Astrocyte (in vitro differentiated cells and primary cell): ENCODE results near the gene TMEM198. TPM values are rescaled to one million over a fixed set of nuclear protein-coding genes. Genes with fewer than 3 reads are reported as not detected.

ENCODE experiments used
- DNase-seq: peaks from one replicate; pipeline ENCODE4 v3.0.0-alpha.2; 2010; ENCODE audit warnings: low read depth
- FAIRE-seq: peaks from 2 replicates; lab custom pipeline; 2011; peaks lifted over from hg19 to GRCh38; lab: Jason Lieb, UNC
- H2AFZ ChIP-seq: 2 replicates; pipeline ENCODE4 v1.6.0; 2012; ENCODE audit warnings: low read depth, low read length, inconsistent platforms
- H3K27ac ChIP-seq: 2 replicates; pipeline ENCODE4 v1.5.1; 2011; ENCODE audit warnings: low read depth, low read length, inconsistent platforms
- H3K27me3 ChIP-seq: 2 replicates; pipeline ENCODE4 v1.6.0; 2011; ENCODE audit warnings: low read length, inconsistent platforms; ENCODE audit not compliant: insufficient read depth
- H3K36me3 ChIP-seq: 2 replicates; pipeline ENCODE4 v1.5.1; 2011; ENCODE audit warnings: low read length, inconsistent platforms; ENCODE audit not compliant: insufficient read depth
- H3K4me1 ChIP-seq: 2 replicates; pipeline ENCODE4 v1.5.1; 2011; ENCODE audit warnings: low read length, inconsistent platforms; ENCODE audit not compliant: insufficient read depth
- H3K4me2 ChIP-seq: 2 replicates; pipeline ENCODE4 v1.6.0; 2012; ENCODE audit warnings: low read length, inconsistent platforms
- H3K4me3 ChIP-seq: 2 replicates; pipeline ENCODE4 v1.5.1; 2011; ENCODE audit warnings: low read depth, mild to moderate bottlenecking, low read length, inconsistent platforms; ENCODE audit not compliant: insufficient read depth
- H3K79me2 ChIP-seq: 2 replicates; pipeline ENCODE4 v1.6.0; 2012; ENCODE audit warnings: mild to moderate bottlenecking, low read length, inconsistent platforms; ENCODE audit not compliant: insufficient read depth
- H3K9ac ChIP-seq: 2 replicates; pipeline ENCODE4 v1.6.0; 2012; ENCODE audit warnings: mild to moderate bottlenecking, low read length, inconsistent platforms
- H3K9me3 ChIP-seq: 2 replicates; pipeline ENCODE4 v1.5.1; 2012; ENCODE audit warnings: low read depth, mild to moderate bottlenecking, low read length, inconsistent platforms; ENCODE audit not compliant: insufficient read depth
- H4K20me1 ChIP-seq: 2 replicates; pipeline ENCODE4 v1.6.0; 2012; ENCODE audit warnings: low read length, inconsistent platforms; ENCODE audit not compliant: insufficient read depth
- H3K27ac Mint-ChIP-seq: one replicate; pipeline ENCODE4 v1.8.0; 2021; ENCODE audit warnings: mild to moderate bottlenecking, mixed read lengths; ENCODE audit not compliant: unreplicated experiment
- H3K27me3 Mint-ChIP-seq: one replicate; pipeline ENCODE4 v1.8.0; 2021; ENCODE audit warnings: low read depth, mixed read lengths; ENCODE audit not compliant: unreplicated experiment
- H3K36me3 Mint-ChIP-seq: one replicate; pipeline ENCODE4 v1.8.0; 2021; ENCODE audit warnings: low read depth, mixed read lengths; ENCODE audit not compliant: unreplicated experiment
- H3K4me1 Mint-ChIP-seq: one replicate; pipeline ENCODE4 v1.8.0; 2021; ENCODE audit warnings: low read depth, mixed read lengths; ENCODE audit not compliant: unreplicated experiment
- H3K4me3 Mint-ChIP-seq: one replicate; pipeline ENCODE4 v1.8.0; 2021; ENCODE audit warnings: mild to moderate bottlenecking, moderate library complexity, mixed read lengths; ENCODE audit not compliant: unreplicated experiment
- H3K9me3 Mint-ChIP-seq: one replicate; pipeline ENCODE4 v1.8.0; 2021; ENCODE audit warnings: mild to moderate bottlenecking, mixed read lengths; ENCODE audit not compliant: unreplicated experiment
- CTCF ChIP-seq: IDR thresholded peaks from 2 replicates; pipeline ENCODE4 v1.5.1; 2011; ENCODE audit warnings: low read depth, mild to moderate bottlenecking, inconsistent platforms, low read length, moderate library complexity; ENCODE audit not compliant: insufficient read depth
- EZH2 ChIP-seq: IDR thresholded peaks from 2 replicates; pipeline ENCODE4 v1.6.1; 2012; ENCODE audit warnings: mild to moderate bottlenecking, low read length, inconsistent platforms; ENCODE audit not compliant: insufficient read depth
- total RNA-seq: library from RNA; stranded (reverse); gene quantifications from 2 replicates; pipeline ENCODE4 v1.2.1, GENCODE V29; 2021

Gene TMEM198
- total RNA-seq, 1 donor from 2014 or later = 3.8 TPM

- H3K4me3 Mint-ChIP-seq = peak overlapping the region; percentile 6
Measured at GRCh38 chr2:219573166-219573565, 29.3 kb downstream of the TMEM198 start.

GRCh38 chr2:219574484-219575311 is 30.9 kb downstream of the TMEM198 start:
- FAIRE-seq (no peak), DNase-seq (no peak)
- H3K36me3 Mint-ChIP-seq = no peaks in the 10 kb centered on the region
- Histone ChIP-seq H3K4me2 (no peak overlapping the region), H3K4me1 (peaks cover 22% of the 10 kb centered on the region), H4K20me1 (peaks cover 3% of the 10 kb centered on the region), H3K9ac (no peak overlapping the region), H3K79me2 (peaks cover 10% of the 10 kb centered on the region), H2AFZ (no peak overlapping the region), H3K9me3 (no peaks in the 10 kb centered on the region), H3K4me3 (no peak overlapping the region), H3K27me3 (peaks cover 11% of the 10 kb centered on the region), H3K27ac (no peak overlapping the region), H3K36me3 (peaks cover under 1% of the 10 kb centered on the region)
- no peaks in the 10 kb centered on the region for H3K27me3 Mint-ChIP-seq
- H3K27ac Mint-ChIP-seq = no peak overlapping the region
- H3K4me3 Mint-ChIP-seq = no peak overlapping the region
- peaks cover 17% of the 10 kb centered on the region for H3K4me1 Mint-ChIP-seq
- no peaks in the 10 kb centered on the region for H3K9me3 Mint-ChIP-seq
- TF ChIP-seq EZH2 (no peak), CTCF (no peak)

More at GRCh38 chr2:219573166-219573565, 29.3 kb downstream of the TMEM198 start:
- Histone ChIP-seq H3K27me3 (peaks cover 8% of the 10 kb centered on the region), H2AFZ (no peak overlapping the region), H3K4me2 (no peak overlapping the region), H3K4me3 (no peak overlapping the region), H4K20me1 (peaks cover 13% of the 10 kb centered on the region), H3K36me3 (peaks cover 8% of the 10 kb centered on the region), H3K27ac (no peak overlapping the region), H3K9me3 (no peaks in the 10 kb centered on the region), H3K79me2 (peaks cover 10% of the 10 kb centered on the region), H3K4me1 (peaks cover 23% of the 10 kb centered on the region), H3K9ac (no peak overlapping the region)
- DNase-seq (no peak), FAIRE-seq (no peak)
- H3K36me3 Mint-ChIP-seq = peaks cover 5% of the 10 kb centered on the region
- TF ChIP-seq CTCF (no peak), EZH2 (no peak)
- H3K9me3 Mint-ChIP-seq = no peaks in the 10 kb centered on the region
- peaks cover 14% of the 10 kb centered on the region for H3K4me1 Mint-ChIP-seq
- H3K27me3 Mint-ChIP-seq = no peaks in the 10 kb centered on the region
- H3K27ac Mint-ChIP-seq = no peak overlapping the region
